Liver (tissue), 3 donors: ENCODE results near the gene SNAPIN.

Experiments
- ATF3 ChIP-seq: IDR thresholded peaks from 2 replicates; pipeline ENCODE4 v1.6.1; 2016; ENCODE audit warnings: antibody characterized with exemption
- CTCF ChIP-seq: fragments of 150-350 bp; IDR thresholded peaks from 2 replicates; pipeline ENCODE4 v1.5.1; 2017; ENCODE audit warnings: improper control_type of control experiment, low read depth, low read length; ENCODE audit not compliant: missing input control
- FOXA1 ChIP-seq: IDR thresholded peaks from 2 replicates; pipeline ENCODE4 v1.6.1; 2016; ENCODE audit warnings: antibody characterized with exemption
- GABPA ChIP-seq, 2 donors: IDR thresholded peaks in 1 of 2; conservative IDR thresholded peaks in 1 of 2; 2 replicates each; pipeline ENCODE4 v1.6.1; 2016; ENCODE audit warnings: antibody characterized with exemption in 2 of 2, mild to moderate bottlenecking in 1 of 2, moderate library complexity in 1 of 2
- JUND ChIP-seq, 2 donors: IDR thresholded peaks; 2 replicates each; pipeline ENCODE4 v1.6.1; 2016; ENCODE audit warnings: antibody characterized with exemption in 2 of 2
- MAX ChIP-seq: IDR thresholded peaks from 2 replicates; pipeline ENCODE4 v1.6.1; 2016; ENCODE audit warnings: antibody characterized with exemption
- NR2F2 ChIP-seq: IDR thresholded peaks from 2 replicates; pipeline ENCODE4 v1.6.1; 2016; ENCODE audit warnings: antibody characterized with exemption
- REST ChIP-seq: IDR thresholded peaks from 2 replicates; pipeline ENCODE4 v1.6.1; 2016; ENCODE audit warnings: antibody characterized with exemption, mild to moderate bottlenecking
- SP1 ChIP-seq: IDR thresholded peaks from 2 replicates; pipeline ENCODE4 v1.6.1; 2018; ENCODE audit warnings: antibody characterized with exemption, mild to moderate bottlenecking
- TAF1 ChIP-seq: conservative IDR thresholded peaks from 2 replicates; pipeline ENCODE4 v1.6.1; 2016; ENCODE audit warnings: antibody characterized with exemption, mild to moderate bottlenecking
- YY1 ChIP-seq: IDR thresholded peaks from 2 replicates; pipeline ENCODE4 v1.6.1; 2016; ENCODE audit warnings: antibody characterized with exemption, mild to moderate bottlenecking
- donor health status: healthy.
- donor health status: healthy.

- TF ChIP-seq CTCF (no peak), FOXA1 (no peak), TAF1 (no peak), NR2F2 (no peak), JUND (IDR thresholded peaks at IDR 0.05) (no peak), MAX (no peak), ATF3 (no peak), GABPA (IDR thresholded peaks at IDR 0.05 in 1 of 2, conservative IDR thresholded peaks at IDR 0.05 in 1 of 2) (no peak), YY1 (no peak), SP1 (no peak), REST (no peak)
Measured at GRCh38 chr1:153612111-153612754, 46.3 kb upstream of the SNAPIN start.
